Erythroblast (primary cell): ENCODE data around the gene ATG101.

ENCODE experiments used
- DNase-seq, 2 experiments: peaks; one replicate each; lab custom pipeline; 2025; lab: John Stamatoyannopoulos, UW
- GATA1 ChIP-seq: IDR thresholded peaks from 2 replicates; pipeline ENCODE4 v1.6.1; 2011; ENCODE audit warnings: low read depth, mild to moderate bottlenecking, control low read depth, low read length, moderate library complexity
- POLR2A ChIP-seq: IDR thresholded peaks from 2 replicates; pipeline ENCODE4 v1.6.1; 2011; ENCODE audit warnings: mild to moderate bottlenecking, low read length

ATG101 gene

GRCh38 chr12:52119398-52120254 lies 49.8 kb downstream of the ATG101 start:
- DNase-seq: peak; percentile 36 to 60
- TF ChIP-seq POLR2A (no peak), GATA1 (no peak)

DNA sequence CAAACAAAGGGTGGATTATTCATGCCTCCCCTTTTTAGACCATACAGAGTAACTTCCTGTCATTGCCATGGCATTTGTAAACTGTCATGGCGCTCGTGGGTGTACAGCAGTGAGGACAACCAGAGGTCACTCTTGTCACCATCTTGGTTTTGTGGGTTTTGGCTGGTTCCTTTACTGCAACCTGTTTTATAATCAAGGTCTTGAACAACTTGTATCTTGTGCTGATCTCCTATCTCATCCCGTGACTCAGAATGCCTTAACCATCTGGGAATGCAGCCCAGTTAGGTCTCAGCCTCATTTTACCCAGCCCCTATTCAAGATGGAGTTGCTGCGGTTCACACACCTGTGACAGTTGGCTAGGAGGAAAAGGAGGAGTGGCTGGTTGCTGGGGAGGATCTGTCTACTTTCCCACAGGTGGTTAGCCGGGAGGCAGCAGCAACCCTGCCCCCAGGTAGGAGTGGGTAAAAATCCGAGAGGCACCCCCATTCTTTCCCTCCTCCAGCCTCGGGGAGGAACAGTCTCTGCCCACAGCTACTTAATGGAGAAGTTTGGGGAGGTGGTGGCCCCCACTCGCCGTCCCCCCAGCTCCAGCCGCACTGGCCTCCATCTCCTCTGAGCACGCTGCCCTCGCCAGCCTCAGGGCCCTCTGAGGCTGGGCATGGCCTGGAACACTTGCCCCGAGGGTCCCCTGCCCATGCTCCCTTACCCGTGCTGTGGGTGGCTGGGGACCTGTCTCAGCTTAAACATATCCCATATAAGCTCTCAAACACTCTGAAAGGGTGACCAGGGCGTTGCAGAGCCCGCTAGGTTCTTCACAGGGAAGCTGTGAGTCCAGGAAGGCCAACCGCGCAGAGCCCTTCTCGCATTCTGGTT lies 51.4 kb downstream of the ATG101 start:
- DNase-seq: no peak
- TF ChIP-seq GATA1: no peak
- no peak for TF ChIP-seq POLR2A

GRCh38 chr12:52121824-52122539 lies 52.2 kb downstream of the ATG101 start:
- TF ChIP-seq POLR2A (no peak), GATA1 (no peak)
- peak; percentile 50 to 68 for DNase-seq

DNA sequence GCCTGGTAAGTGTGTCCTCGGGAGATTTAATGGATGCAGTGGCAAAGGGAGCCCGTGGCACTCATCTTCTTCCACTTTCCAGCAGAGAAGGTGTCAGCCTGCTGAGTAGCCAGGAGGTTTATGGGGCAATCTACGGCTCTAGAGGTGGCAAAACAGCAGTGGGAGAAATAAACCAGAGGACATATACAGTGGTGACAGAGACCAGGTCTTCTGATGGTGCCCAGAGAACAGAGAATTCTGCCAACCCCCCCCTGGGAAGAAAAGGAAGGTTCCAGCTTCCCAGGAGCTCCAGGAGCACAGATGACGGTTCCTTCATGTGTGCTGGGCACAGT lies 52.7 kb downstream of the ATG101 start:
- TF ChIP-seq POLR2A (no peak), GATA1 (no peak)
- no peak for DNase-seq

- TF ChIP-seq POLR2A (no peak), GATA1 (no peak)
- DNase-seq: no peak
These were observed 53.1 kb downstream of the ATG101 start for GRCh38 chr12:52122904-52123303.

GRCh38 chr12:52123487-52124186 lies 53.9 kb downstream of the ATG101 start:
- no peak for DNase-seq
- TF ChIP-seq GATA1: no peak
- no peak for TF ChIP-seq POLR2A

DNA sequence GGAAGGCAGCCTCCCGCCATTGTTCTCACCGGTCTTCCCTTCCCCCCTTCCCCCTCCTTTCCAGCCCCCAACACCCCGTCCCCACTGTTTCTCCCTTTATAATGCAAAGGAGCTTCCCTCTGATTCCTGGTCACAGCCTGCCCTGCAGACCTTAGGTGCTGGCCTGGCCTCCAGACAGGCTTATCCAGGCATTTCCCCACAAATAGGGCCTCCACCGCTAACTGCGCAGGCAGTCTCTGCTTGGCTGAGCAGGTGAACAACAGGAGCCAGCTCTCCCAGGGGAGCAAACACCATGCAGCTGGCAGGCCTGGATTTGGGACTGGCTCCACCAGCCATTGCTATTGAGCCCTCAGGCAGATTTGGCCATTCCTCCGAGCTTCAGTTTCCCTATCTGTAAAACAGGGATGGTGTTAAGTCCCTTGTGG lies 55.7 kb downstream of the ATG101 start:
- TF ChIP-seq GATA1 (no peak), POLR2A (no peak)
- DNase-seq: no peak

- no peak for DNase-seq
- TF ChIP-seq GATA1: no peak
- TF ChIP-seq POLR2A: no peak
These were observed 56.3 kb downstream of the ATG101 start for GRCh38 chr12:52126050-52126604.
